Measurements from ENCODE around the gene ADCY2. TPM values are rescaled to one million over a fixed set of nuclear protein-coding genes. Genes with fewer than 3 reads are reported as not detected.

Gene ADCY2
- total RNA-seq, 1 experiment from 2014 or later = 31.3 TPM

DNA sequence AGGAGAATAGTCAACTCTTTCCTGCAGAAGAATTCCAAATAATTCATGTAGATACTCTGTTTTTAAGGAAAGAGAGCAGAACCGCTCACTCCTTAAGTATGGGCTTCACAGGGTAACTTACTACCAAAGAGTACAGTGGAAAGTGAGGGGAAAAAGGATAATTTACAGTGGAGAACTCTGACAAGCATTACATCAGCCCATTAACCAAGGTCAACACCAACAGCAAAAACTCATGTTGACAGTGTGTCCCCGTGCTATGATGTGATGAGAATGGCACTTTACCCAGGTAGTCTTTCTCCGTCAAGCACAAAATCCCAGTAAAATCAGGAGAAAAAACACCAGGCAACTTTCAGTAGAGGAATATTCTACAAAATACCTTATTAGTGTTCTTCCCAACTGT is 104.3 kb downstream of the ADCY2 start:
- Histone ChIP-seq H2AK5ac (ENCODE audit: insufficient read length, low read length) (no peak overlapping the region), H3K4me2 (ENCODE audit: insufficient read depth, insufficient read length, low read length) (no peak overlapping the region), H2AFZ (ENCODE audit: low read length) (no peak overlapping the region), H3K9me3 (ENCODE audit: control insufficient read depth, low read depth, low read length) (no peaks in the 10 kb centered on the region), H3K18ac (ENCODE audit: insufficient read length, low read depth, low read length) (no peak overlapping the region), H2BK15ac (ENCODE audit: low read depth, low read length) (no peak overlapping the region), H2BK5ac (ENCODE audit: insufficient read length, low read length) (no peak overlapping the region), H3K27me3 (ENCODE audit: insufficient read depth, low read length) (no peaks in the 10 kb centered on the region), H3K4ac (ENCODE audit: low read depth, low read length) (no peak overlapping the region), H4K5ac (ENCODE audit: insufficient read length, low read depth, low read length) (no peak overlapping the region), H2BK20ac (ENCODE audit: low read depth, low read length, poor library complexity, severe bottlenecking) (no peak overlapping the region), H3K27ac (ENCODE audit: insufficient read length, low read depth, low read length) (peak overlapping the region; percentile 46), H3K23ac (ENCODE audit: insufficient read length, low read depth, low read length) (no peak overlapping the region), H2BK120ac (ENCODE audit: low read depth, low read length, poor library complexity, severe bottlenecking) (no peak overlapping the region), H3K9ac (ENCODE audit: extremely low read depth, insufficient read length, low read length) (no peak overlapping the region), H3T11ph (ENCODE audit: low read length) (no peak overlapping the region), H4K91ac (ENCODE audit: insufficient read length, low read depth, low read length) (no peak overlapping the region), H2BK12ac (ENCODE audit: insufficient read length, low read depth, low read length) (no peak overlapping the region), H3K56ac (ENCODE audit: insufficient read length, low read depth, low read length) (no peak overlapping the region), H4K20me1 (ENCODE audit: control insufficient read depth, insufficient read depth, insufficient read length) (no peaks in the 10 kb centered on the region), H4K8ac (replicated peaks; ENCODE audit: insufficient read length, low read depth, low read length) (no peak overlapping the region), H3K4me1 (ENCODE audit: insufficient read depth, low read length) (peaks cover 12% of the 10 kb centered on the region), H3K14ac (ENCODE audit: insufficient read depth, low read length) (no peak overlapping the region), H3K79me2 (ENCODE audit: insufficient read depth, low read length) (peaks cover 1% of the 10 kb centered on the region; the same call in 1 of the 2 replicates), H3K79me1 (ENCODE audit: insufficient read depth, low read depth, low read length, poor library complexity, severe bottlenecking) (no peaks in the 10 kb centered on the region), H3K23me2 (ENCODE audit: insufficient read length, low read depth, low read length, poor library complexity, severe bottlenecking) (peaks cover 3% of the 10 kb centered on the region)
- Mint-ChIP-seq H3K4me3 (no peak overlapping the region), H3K9me3 (no peaks in the 10 kb centered on the region), H3K36me3 (ENCODE audit: insufficient read depth in 1 of 3, low read depth in 3 of 3) (peaks cover 0 to 5% (median 4%) of the 10 kb centered on the region in 3 experiments; a peak in 2 of 7 replicates), H3K27ac (peak overlapping the region in 2 of 3 experiments; percentile 18 to 59; a peak in 3 of 7 replicates), H3K4me1 (peaks cover 40 to 41% of the 10 kb centered on the region in 2 experiments), H3K27me3 (ENCODE audit: low read depth) (no peaks in the 10 kb centered on the region)
- TF ChIP-seq, protein P1, sequence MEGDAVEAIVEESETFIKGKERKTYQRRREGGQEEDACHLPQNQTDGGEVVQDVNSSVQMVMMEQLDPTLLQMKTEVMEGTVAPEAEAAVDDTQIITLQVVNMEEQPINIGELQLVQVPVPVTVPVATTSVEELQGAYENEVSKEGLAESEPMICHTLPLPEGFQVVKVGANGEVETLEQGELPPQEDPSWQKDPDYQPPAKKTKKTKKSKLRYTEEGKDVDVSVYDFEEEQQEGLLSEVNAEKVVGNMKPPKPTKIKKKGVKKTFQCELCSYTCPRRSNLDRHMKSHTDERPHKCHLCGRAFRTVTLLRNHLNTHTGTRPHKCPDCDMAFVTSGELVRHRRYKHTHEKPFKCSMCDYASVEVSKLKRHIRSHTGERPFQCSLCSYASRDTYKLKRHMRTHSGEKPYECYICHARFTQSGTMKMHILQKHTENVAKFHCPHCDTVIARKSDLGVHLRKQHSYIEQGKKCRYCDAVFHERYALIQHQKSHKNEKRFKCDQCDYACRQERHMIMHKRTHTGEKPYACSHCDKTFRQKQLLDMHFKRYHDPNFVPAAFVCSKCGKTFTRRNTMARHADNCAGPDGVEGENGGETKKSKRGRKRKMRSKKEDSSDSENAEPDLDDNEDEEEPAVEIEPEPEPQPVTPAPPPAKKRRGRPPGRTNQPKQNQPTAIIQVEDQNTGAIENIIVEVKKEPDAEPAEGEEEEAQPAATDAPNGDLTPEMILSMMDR (conservative IDR thresholded peaks at IDR 0.05) = no peak
- DNase-seq = no peak
- WGBS (ENCODE audit: extremely low coverage, insufficient read length, low lambda C conversion rate) = no CpG with 5 or more reads among the region's 3 CpGs

Data from H9 (cell line).